Central memory CD8-positive, alpha-beta T cell (primary cell): ENCODE measurements around the gene CLDN3.
"Not testable (repeated sequence)": the region's sequence is repeated elsewhere in the genome, so short reads cannot be mapped to it uniquely, and the experiment has no call there.

ENCODE experiments used
- ATAC-seq: fragments of 150-1000 bp; cut with Tn5 transposase; replicated peaks from 2 replicates; pipeline ENCODE4 v1.10.0; 2022; ENCODE audit warnings: mild to moderate bottlenecking, moderate FRiP score, moderate number of reproducible peaks; ENCODE audit not compliant: poor library complexity, severe bottlenecking; ENCODE audit errors: extremely low read depth
- DNase-seq, 2 donors: peaks; one replicate each; pipeline ENCODE4 v3.0.0; 2021; ENCODE audit warnings: low spot score in 2 of 2
- H3K27ac Mint-ChIP-seq: one replicate; pipeline ENCODE4 v1.8.0; 2022; ENCODE audit warnings: low read depth, mild to moderate bottlenecking, moderate library complexity, mixed read lengths
- H3K27me3 Mint-ChIP-seq: one replicate; pipeline ENCODE4 v1.8.0; 2022; ENCODE audit warnings: mixed read lengths
- H3K36me3 Mint-ChIP-seq: one replicate; pipeline ENCODE4 v1.8.0; 2022; ENCODE audit warnings: mild to moderate bottlenecking, moderate library complexity, mixed read lengths; ENCODE audit not compliant: insufficient read depth
- H3K4me1 Mint-ChIP-seq: one replicate; pipeline ENCODE4 v1.8.0; 2022; ENCODE audit warnings: mixed read lengths
- H3K4me3 Mint-ChIP-seq: one replicate; pipeline ENCODE4 v1.8.0; 2022; ENCODE audit warnings: mild to moderate bottlenecking, moderate library complexity, mixed read lengths
- H3K9me3 Mint-ChIP-seq: one replicate; pipeline ENCODE4 v1.8.0; 2022; ENCODE audit warnings: mixed read lengths

Gene CLDN3

DNA sequence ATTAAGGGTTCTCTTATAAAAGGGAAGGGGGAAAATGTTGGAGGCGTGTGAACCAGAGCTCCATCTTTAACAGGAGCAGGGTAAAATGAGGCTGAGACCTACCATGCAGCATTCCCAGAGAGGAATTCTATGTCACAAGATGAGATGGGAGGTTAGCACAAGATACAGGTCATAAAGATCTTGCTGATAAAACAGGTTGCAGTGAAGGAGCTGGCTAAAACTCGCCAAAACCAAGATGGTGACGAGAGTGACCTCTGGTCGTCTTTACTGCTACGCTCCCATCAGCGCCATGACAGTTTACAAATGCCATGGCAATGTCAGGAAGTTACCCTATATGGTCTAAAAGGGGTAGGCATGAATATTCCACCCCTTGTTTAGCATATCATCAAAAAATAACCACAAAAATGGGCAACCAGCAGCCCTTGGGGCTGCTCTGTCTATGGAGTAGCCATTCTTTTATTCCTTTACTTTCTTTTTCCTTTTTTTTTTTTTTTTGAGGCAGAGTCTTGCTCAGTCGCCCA lies 21.2 kb upstream of the CLDN3 start:
- not testable (repeated sequence) for H3K9me3 Mint-ChIP-seq, H3K27ac Mint-ChIP-seq, H3K36me3 Mint-ChIP-seq, H3K4me1 Mint-ChIP-seq, DNase-seq, H3K4me3 Mint-ChIP-seq, ATAC-seq
- peaks cover 23% of the 10 kb centered on the region for H3K27me3 Mint-ChIP-seq

DNA sequence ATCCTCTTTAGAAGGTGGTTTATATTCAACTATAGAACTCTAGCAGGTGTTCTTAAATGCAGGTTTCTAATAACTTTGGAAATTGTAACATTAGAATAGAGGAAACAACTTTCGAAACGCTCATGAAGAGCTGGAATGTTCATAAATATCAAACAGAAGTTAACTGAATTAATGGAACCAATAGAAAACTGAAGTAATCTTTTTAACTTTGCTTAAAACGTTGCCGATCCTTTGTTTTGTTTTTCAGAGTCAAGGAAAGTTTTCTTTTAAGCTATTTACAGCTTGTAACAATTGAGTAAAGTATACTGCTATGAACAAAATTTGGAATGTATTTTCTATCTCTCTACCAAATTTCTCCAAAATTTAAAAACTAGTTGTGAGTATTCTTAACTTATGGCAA lies 19.0 kb upstream of the CLDN3 start:
- no peak overlapping the region for H3K27ac Mint-ChIP-seq
- no peak overlapping the region for H3K4me3 Mint-ChIP-seq
- H3K4me1 Mint-ChIP-seq: no peaks in the 10 kb centered on the region
- no peaks in the 10 kb centered on the region for H3K9me3 Mint-ChIP-seq
- no peaks in the 10 kb centered on the region for H3K36me3 Mint-ChIP-seq
- ATAC-seq (no peak), DNase-seq (no peak)
- peaks cover 9% of the 10 kb centered on the region for H3K27me3 Mint-ChIP-seq

DNA sequence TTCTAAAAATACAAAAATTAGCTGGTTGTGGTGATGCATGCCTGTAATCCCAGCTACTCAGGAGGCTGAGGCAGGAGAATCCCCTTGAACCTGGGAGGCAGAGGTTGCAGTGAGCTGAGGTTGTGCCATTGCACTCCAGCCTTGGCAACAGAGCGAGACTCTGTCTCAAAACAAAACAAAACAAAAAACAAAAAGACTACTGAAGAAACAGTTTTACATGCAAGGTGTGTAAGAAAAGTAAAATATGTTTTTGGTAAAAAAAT lies 17.6 kb upstream of the CLDN3 start:
- not testable (repeated sequence) for H3K4me3 Mint-ChIP-seq, H3K27ac Mint-ChIP-seq, H3K36me3 Mint-ChIP-seq, DNase-seq, H3K4me1 Mint-ChIP-seq, H3K27me3 Mint-ChIP-seq, H3K9me3 Mint-ChIP-seq, ATAC-seq

DNA sequence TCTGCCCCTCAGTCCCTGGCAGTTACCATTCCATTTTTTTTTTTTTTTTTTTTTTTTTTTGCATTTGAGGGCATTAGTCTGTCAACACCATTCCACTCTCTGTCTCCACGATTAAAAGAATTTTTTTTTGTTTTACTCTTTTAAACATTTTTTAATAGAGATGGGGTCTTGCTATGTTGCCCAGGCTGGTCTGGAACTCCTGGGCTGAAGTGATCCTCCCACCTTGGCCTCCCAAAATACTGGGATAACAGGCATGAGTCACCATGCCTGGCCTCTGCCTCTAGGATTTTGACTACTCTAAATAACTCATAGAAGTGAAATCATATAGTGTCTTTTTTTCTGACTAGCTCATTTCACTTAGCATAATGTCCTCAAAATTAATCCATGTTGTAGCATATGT lies 16.5 kb upstream of the CLDN3 start:
- DNase-seq (no peak), ATAC-seq (no peak)
- no peaks in the 10 kb centered on the region for H3K4me1 Mint-ChIP-seq
- no peak overlapping the region for H3K4me3 Mint-ChIP-seq
- no peak overlapping the region for H3K27ac Mint-ChIP-seq
- no peaks in the 10 kb centered on the region for H3K36me3 Mint-ChIP-seq
- no peaks in the 10 kb centered on the region for H3K9me3 Mint-ChIP-seq
- H3K27me3 Mint-ChIP-seq: peaks cover under 1% of the 10 kb centered on the region

DNA sequence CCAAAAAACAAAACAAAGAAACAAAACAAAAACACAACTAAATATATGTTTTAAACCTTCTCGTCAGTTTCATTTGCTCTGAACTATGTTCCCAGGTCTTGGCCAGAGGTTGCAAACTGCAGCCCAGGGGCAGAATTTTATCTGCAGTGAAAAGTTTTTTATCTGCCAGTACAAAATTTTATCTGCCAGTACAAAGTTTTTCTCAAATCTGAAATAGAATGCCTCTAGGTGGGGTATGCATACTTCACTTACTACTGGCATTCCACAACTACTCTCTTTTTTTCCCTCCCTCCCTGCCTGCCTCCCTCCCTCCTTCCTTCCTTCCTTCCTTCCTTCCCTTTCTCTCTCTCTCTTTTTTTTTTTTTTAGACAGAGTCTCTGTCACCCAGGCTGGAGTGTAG lies 9.4 kb upstream of the CLDN3 start:
- H3K4me3 Mint-ChIP-seq: no peak overlapping the region
- no peaks in the 10 kb centered on the region for H3K4me1 Mint-ChIP-seq
- H3K36me3 Mint-ChIP-seq: no peaks in the 10 kb centered on the region
- no peak overlapping the region for H3K27ac Mint-ChIP-seq
- H3K27me3 Mint-ChIP-seq: no peaks in the 10 kb centered on the region
- ATAC-seq (no peak), DNase-seq (no peak)
- H3K9me3 Mint-ChIP-seq: no peaks in the 10 kb centered on the region

DNA sequence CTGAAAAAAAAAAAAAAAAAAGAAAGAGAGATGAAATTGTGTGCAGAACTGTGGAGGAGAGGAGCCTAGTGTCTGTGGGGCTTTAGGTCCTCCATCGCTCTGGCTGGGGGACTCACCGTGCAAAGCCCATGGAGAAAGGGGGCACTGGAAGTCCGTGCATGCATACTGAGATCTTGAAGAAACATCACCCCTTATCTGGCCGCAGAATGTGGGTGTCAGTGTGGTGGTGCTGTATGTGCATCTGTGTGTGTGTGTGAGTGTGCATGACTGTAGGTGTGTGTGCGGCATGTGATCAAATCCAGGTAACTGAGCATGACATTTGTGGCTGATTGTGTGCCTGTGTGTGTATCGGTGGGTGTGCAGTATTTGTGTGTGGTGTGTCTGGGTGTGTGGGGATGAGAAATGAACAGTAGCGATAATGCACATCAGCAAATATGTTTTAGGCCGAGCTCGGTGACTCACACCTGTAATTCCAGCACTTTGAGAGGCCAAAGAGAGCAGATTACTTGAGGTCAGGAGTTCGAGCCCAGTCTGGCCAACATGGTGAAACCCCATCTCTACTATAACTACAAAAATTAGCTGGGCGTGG lies 8.8 kb upstream of the CLDN3 start:
- H3K27ac Mint-ChIP-seq: no peak overlapping the region
- DNase-seq (no peak), ATAC-seq (no peak)
- no peak overlapping the region for H3K4me3 Mint-ChIP-seq
- H3K27me3 Mint-ChIP-seq: peaks cover 1% of the 10 kb centered on the region
- H3K36me3 Mint-ChIP-seq: no peaks in the 10 kb centered on the region
- H3K9me3 Mint-ChIP-seq: no peaks in the 10 kb centered on the region
- no peaks in the 10 kb centered on the region for H3K4me1 Mint-ChIP-seq

DNA sequence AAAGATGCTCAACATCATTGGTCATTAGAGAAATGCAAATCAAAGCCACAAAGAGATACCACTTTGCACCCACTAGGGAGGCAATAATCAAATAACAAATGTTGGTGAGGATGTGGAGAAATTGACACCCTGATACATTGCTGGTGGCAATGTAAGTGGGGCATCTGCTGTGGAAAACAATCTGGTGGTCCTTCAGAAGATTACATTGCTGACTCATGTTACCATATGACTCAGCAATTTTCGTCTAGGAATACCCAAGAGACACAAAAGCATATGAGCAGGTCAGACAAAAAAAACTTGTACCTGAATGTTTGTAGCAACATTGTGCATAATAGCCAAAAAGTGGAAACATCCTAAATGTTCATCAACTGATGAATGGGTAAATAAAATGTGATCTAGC lies 4.9 kb upstream of the CLDN3 start:
- H3K27me3 Mint-ChIP-seq: peaks cover 33% of the 10 kb centered on the region
- H3K4me3 Mint-ChIP-seq: no peak overlapping the region
- DNase-seq (no peak), ATAC-seq (no peak)
- H3K27ac Mint-ChIP-seq: no peak overlapping the region
- H3K9me3 Mint-ChIP-seq: no peaks in the 10 kb centered on the region
- H3K36me3 Mint-ChIP-seq: no peaks in the 10 kb centered on the region
- H3K4me1 Mint-ChIP-seq: peaks cover 7% of the 10 kb centered on the region

DNA sequence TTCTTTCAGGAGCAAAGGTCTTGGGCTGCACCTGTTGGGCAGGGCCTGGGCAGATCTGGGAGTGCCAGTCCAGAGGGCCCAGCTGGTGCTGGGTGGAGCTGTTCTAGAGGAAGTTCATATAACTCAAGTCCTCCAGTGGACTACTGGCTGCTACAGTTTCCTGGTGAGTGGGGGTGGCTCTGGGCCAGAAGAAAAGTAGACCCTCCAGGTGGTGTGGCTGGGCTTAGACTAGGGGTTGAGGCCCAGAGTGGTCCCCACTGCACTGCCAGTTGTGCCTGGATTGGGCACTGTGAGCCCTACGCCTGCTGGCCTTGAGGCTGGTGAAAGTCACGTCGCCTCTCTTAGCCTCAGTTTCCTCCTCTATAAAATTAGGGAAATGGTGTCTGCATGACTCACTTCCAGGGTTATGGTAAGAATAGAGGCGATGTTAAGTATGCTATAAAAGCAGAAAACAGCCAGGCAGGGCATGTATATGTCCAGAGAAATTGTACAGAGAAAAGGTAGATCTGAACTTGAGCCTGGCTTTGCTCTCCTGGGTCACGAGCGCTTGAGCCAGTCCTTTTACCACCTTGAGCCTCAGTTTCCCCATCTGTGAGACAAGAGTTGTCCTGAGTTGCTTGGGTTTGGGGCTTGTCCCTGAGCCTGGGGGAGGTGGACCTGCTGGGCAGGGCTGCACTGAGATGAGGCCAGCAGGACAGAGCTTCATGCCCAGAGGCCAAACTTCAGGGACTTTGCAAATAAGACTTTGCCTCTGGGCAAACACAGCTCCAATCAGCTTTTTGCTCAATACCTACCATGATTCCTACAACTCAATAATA lies 3.8 kb upstream of the CLDN3 start:
- peaks cover 7% of the 10 kb centered on the region for H3K4me1 Mint-ChIP-seq
- H3K27me3 Mint-ChIP-seq: peaks cover 39% of the 10 kb centered on the region
- no peak overlapping the region for H3K4me3 Mint-ChIP-seq
- H3K27ac Mint-ChIP-seq: no peak overlapping the region
- ATAC-seq: no peak
- DNase-seq: no peak
- no peaks in the 10 kb centered on the region for H3K36me3 Mint-ChIP-seq
- H3K9me3 Mint-ChIP-seq: no peaks in the 10 kb centered on the region

DNA sequence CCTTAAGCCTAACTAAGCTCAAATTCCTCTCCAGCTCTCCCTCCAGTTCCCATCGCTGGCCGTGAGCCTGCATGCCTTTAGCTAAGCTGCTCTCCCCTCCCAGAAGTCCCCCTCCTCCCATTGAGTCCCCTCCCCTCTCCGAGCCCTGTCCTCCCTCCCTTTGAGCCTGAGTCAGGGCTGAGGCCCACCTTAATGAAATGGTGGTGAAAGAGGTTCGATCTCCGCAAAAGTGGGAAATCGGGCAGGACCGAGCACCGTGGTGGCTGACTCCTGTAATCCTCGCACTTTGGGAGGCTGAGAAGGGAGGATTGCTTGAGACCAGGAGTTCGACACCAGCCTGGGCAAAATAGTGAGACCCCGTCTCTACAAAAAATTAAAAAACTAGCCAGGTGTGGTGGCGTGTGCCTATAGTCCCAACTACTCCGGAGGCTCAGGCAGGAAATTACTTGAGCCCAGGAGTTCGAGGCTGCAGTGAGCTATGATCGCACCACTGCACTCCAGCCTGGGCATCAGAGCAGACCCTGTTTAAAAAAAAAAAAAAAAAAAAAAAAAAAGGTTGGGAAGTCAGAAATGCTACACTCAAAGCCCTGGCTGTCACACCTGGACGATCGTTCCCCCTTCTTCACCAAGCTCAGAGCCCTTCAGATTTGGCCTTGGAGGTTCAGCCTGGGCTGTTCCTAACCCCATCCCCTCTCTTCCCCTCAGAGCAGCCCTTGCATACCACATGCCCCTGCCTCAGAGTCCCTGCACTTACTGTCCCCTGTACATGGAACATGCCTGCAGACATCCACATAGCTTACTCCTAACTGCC lies 995 bp upstream of the CLDN3 start:
- ATAC-seq (no peak), DNase-seq (no peak)
- Mint-ChIP-seq H3K4me3 (peak overlapping the region; percentile 13), H3K27me3 (peaks cover 67% of the 10 kb centered on the region), H3K27ac (no peak overlapping the region), H3K9me3 (no peaks in the 10 kb centered on the region), H3K4me1 (peaks cover 7% of the 10 kb centered on the region), H3K36me3 (no peaks in the 10 kb centered on the region)

DNA sequence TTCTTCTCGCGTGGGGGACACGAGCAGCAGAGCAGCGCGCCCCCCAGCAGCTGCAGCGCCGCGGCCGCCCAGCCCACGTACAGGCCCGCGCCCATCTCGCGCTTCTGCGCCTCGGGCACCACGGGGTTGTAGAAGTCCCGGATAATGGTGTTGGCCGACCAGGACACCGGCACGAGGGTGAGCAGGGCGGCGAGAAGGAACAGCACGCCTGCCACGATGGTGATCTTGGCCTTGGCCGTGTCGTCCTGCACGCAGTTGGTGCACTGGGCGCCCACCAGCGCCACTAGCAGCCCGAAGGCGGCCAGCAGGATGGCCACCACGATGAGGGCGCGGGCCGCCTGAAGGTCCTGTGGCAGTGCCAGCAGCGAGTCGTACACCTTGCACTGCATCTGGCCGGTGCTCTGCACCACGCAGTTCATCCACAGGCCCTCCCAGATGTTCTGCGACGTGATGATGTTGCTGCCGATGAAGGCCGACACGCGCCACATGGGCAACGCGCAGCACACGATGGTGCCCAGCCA lies 529 bp downstream of the CLDN3 start:
- H3K4me3 Mint-ChIP-seq: no peak overlapping the region
- H3K27me3 Mint-ChIP-seq: peaks cover 72% of the 10 kb centered on the region
- H3K27ac Mint-ChIP-seq: no peak overlapping the region
- DNase-seq (no peak), ATAC-seq (no peak)
- peaks cover 7% of the 10 kb centered on the region for H3K4me1 Mint-ChIP-seq
- H3K9me3 Mint-ChIP-seq: no peaks in the 10 kb centered on the region
- no peaks in the 10 kb centered on the region for H3K36me3 Mint-ChIP-seq

DNA sequence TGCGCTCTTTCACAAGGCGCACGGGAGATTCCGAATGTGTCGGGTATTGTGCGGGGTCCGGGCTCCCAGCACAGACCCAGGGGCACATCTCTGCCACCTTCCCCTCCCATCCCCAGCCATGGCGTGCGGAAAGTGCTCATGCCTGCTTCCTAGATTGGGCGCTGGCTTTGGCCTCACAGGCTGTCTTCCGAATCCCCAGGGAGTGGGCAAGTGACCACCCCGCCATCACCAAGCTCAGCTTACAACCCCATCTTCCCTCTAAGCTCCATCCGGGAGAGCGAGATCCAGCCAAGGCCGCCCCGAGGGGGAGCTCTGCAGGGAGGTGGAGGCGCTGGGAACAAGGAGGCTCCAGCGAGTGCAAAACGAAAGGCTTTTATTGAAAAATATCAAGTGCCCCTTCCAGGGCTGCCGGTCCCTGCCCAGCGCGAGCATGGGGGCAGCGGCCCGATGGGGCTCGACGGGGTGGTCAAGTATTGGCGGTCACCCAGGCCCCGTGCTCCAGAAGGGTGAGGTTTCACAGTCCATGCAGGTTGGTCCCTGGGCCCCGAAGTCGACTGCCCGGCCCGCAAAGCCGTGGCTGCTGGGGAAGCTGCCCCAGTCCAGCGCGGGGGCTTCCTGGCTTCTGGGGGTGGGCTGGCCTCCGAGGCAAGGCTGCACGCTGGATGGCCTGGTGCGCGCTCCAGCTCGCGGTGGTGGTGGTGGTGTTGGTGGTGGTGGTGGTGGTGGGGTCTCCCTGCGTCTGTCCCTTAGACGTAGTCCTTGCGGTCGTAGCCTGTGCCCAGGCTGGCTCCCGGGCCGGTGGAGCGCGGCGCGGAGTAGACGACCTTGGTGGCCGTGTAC lies 1.2 kb downstream of the CLDN3 start:
- no peak overlapping the region for H3K4me3 Mint-ChIP-seq
- peaks cover 70% of the 10 kb centered on the region for H3K27me3 Mint-ChIP-seq
- DNase-seq (no peak), ATAC-seq (no peak)
- no peak overlapping the region for H3K27ac Mint-ChIP-seq
- peaks cover 7% of the 10 kb centered on the region for H3K4me1 Mint-ChIP-seq
- H3K9me3 Mint-ChIP-seq: no peaks in the 10 kb centered on the region
- H3K36me3 Mint-ChIP-seq: no peaks in the 10 kb centered on the region

DNA sequence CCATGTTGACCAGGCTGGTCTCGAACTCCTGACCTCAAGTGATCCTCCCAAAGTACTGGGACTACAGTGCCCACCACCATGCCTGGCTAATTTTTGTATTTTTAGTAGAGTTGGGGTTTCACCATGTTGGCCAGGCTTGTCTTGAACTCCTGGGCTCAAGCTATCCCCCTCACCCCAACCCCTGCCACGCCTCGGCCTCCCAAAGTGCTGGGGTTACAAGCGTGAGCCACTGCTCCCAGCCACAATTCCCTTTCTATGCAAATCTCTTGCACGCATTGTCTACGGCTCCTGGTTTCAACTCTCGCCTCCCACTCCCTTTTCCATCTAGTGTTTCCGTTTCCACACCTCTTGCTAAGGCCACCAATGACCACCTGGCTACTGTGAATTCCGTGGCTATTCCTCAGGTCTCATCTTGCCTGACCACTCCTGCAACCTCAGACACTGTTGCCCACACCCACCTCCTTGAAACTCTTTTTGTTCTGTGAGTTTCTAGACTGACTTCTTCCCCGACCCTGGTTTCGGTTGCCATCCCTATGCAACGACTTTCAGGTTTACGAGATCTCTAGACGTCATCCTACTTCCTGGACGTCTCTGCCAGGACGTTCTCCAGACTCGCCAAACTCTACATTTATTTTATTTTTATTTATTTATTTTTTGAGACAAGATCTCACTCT lies 3.4 kb downstream of the CLDN3 start:
- Mint-ChIP-seq H3K4me1 (peaks cover 7% of the 10 kb centered on the region), H3K36me3 (no peaks in the 10 kb centered on the region), H3K9me3 (no peaks in the 10 kb centered on the region), H3K27me3 (peaks cover 56% of the 10 kb centered on the region), H3K4me3 (no peak overlapping the region), H3K27ac (no peak overlapping the region)
- DNase-seq: no peak
- ATAC-seq: no peak
